HG03520 (cell line): ENCODE data around the gene PPP1R3A.
"Not testable (repeated sequence)": the region's sequence is repeated elsewhere in the genome, so short reads cannot be mapped to it uniquely, and the experiment has no call there.

Source experiments
- ATAC-seq: cut with Tn5 transposase; IDR thresholded peaks from one replicate; pipeline ENCODE4 v1.9.1; 2021; ENCODE audit warnings: mild to moderate bottlenecking, moderate library complexity; ENCODE audit not compliant: unreplicated experiment

PPP1R3A gene

GRCh38 chr7:113918946-113919345 lies at the start of gene PPP1R3A:
Gene PPP1R3A (minus strand): TSS chr7:113919009. CDS start chr7:113918996, 13 bp downstream.
- ATAC-seq, result peak; percentile 53

GRCh38 chr7:113963356-113963755 lies 44.5 kb upstream of the PPP1R3A start:
- ATAC-seq, result no peak

GRCh38 chr7:113959910-113960309 lies 41.1 kb upstream of the PPP1R3A start:
- ATAC-seq, result no peak

GRCh38 chr7:113955157-113955556 lies 36.3 kb upstream of the PPP1R3A start:
- no peak for ATAC-seq

- no peak for ATAC-seq
Measured at GRCh38 chr7:113953553-113953952, 34.7 kb upstream of the PPP1R3A start.

GRCh38 chr7:113945018-113945938 lies 26.5 kb upstream of the PPP1R3A start:
- no peak for ATAC-seq

GRCh38 chr7:113936982-113937381 lies 18.2 kb upstream of the PPP1R3A start:
- ATAC-seq, result no peak

- ATAC-seq, result no peak
Measured at GRCh38 chr7:113936535-113936934, 17.7 kb upstream of the PPP1R3A start.

GRCh38 chr7:113929389-113929788 lies 10.6 kb upstream of the PPP1R3A start:
- ATAC-seq, result not testable (repeated sequence)

GRCh38 chr7:113928112-113928511 lies 9.3 kb upstream of the PPP1R3A start:
- ATAC-seq, result no peak

GRCh38 chr7:113922049-113922448 lies 3.2 kb upstream of the PPP1R3A start:
- no peak for ATAC-seq

- ATAC-seq, result no peak
Measured at GRCh38 chr7:113921363-113921762, 2.6 kb upstream of the PPP1R3A start.

GRCh38 chr7:113917840-113918239 lies 969 bp downstream of the PPP1R3A start:
- no peak for ATAC-seq

- ATAC-seq, result no peak
Measured at GRCh38 chr7:113915956-113916355, 2.9 kb downstream of the PPP1R3A start.

- ATAC-seq, result no peak
Measured at GRCh38 chr7:113912876-113913275, 5.9 kb downstream of the PPP1R3A start.

- no peak for ATAC-seq
Measured at GRCh38 chr7:113907617-113908016, 11.2 kb downstream of the PPP1R3A start.

GRCh38 chr7:113904521-113904920 lies 14.3 kb downstream of the PPP1R3A start:
- no peak for ATAC-seq

GRCh38 chr7:113892818-113893217 lies 26.0 kb downstream of the PPP1R3A start:
- ATAC-seq, result no peak

- no peak for ATAC-seq
Measured at GRCh38 chr7:113891828-113892227, 27.0 kb downstream of the PPP1R3A start.

GRCh38 chr7:113891031-113891350 lies 27.8 kb downstream of the PPP1R3A start:
- ATAC-seq, result no peak

- no peak for ATAC-seq
Measured at GRCh38 chr7:113890331-113891030, 28.3 kb downstream of the PPP1R3A start.

GRCh38 chr7:113883096-113883495 lies 35.7 kb downstream of the PPP1R3A start:
- no peak for ATAC-seq
